ENCODE data around the gene ZFPM1. TPM values are rescaled to one million over a fixed set of nuclear protein-coding genes. Genes with fewer than 3 reads are reported as not detected.

ZFPM1 gene
- total RNA-seq, 1 experiment from 2014 or later: 14.6 TPM

- intact Hi-C loops (cut with micrococcal nuclease): no loop called here
Measured at GRCh38 chr16:88508376-88508867, 55.3 kb downstream of the ZFPM1 start.

More at GRCh38 chr16:88508376-88508867, 55.3 kb downstream of the ZFPM1 start:
- ChIA-PET CTCF (no interaction called here), RAD21 (ENCODE audit: low non-redundant PET in 1 of 2, low total read pairs in 2 of 2, uncharacterized antibody in 2 of 2, unreplicated experiment in 2 of 2) (no interaction called here), POLR2A (no interaction called here)
- H3K27me3 ChIP-seq (ENCODE audit: insufficient read depth, low read length): no peaks in the 10 kb centered on the region
- H3K9me2 ChIP-seq (ENCODE audit: insufficient read depth): no peaks in the 10 kb centered on the region
- no peak for ATAC-seq
- no peak overlapping the region for H3K4me2 ChIP-seq (ENCODE audit: low read length)
- H3K9ac ChIP-seq (ENCODE audit: low read length): no peak overlapping the region
- no peak for DNase-seq (ENCODE audit: low read depth, low spot score)
- BruUV-seq (replicated peaks): no TSS peak
- H4K20me1 ChIP-seq (ENCODE audit: insufficient read depth): no peaks in the 10 kb centered on the region
- H2AFZ ChIP-seq (ENCODE audit: low read depth, low read length, poor library complexity, severe bottlenecking): no peak overlapping the region
- peaks cover 6 to 17% of the 10 kb centered on the region in 2 experiments; a peak in 3 of 4 replicates for H3K4me1 ChIP-seq (ENCODE audit: control insufficient read depth in 1 of 2, insufficient read depth in 2 of 2, low read length in 2 of 2)
- TF ChIP-seq EZH2phosphoT487 (IDR thresholded peaks at IDR 0.05; ENCODE audit: borderline replicate concordance) (no peak), CTCF (IDR thresholded peaks at IDR 0.05 in 2 of 3, conservative IDR thresholded peaks at IDR 0.05 in 1 of 3; ENCODE audit: borderline replicate concordance in 1 of 3, insufficient read depth in 1 of 3, low read depth in 2 of 3, low read length in 2 of 3) (no peak), ZNF274 (IDR thresholded peaks at IDR 0.05; ENCODE audit: low read depth, low read length) (no peak), EGR1 (IDR thresholded peaks at IDR 0.05; ENCODE audit: low read depth) (no peak), ELF1 (IDR thresholded peaks at IDR 0.05; ENCODE audit: borderline replicate concordance, low read depth) (no peak), TCF7L2 (IDR thresholded peaks at IDR 0.05; ENCODE audit: borderline replicate concordance, extremely low read depth, insufficient read depth, insufficient read length) (no peak), SRF (IDR thresholded peaks at IDR 0.05; ENCODE audit: low read depth) (no peak), REST (IDR thresholded peaks at IDR 0.05; ENCODE audit: low read depth) (no peak), ATF3 (IDR thresholded peaks at IDR 0.05) (no peak)
- no peaks in the 10 kb centered on the region for H3K9me3 ChIP-seq (ENCODE audit: control insufficient read depth in 1 of 2, insufficient read depth in 1 of 2, low read depth in 1 of 2, low read length in 2 of 2)
- no peak overlapping the region for H3K27ac ChIP-seq (ENCODE audit: low read depth, low read length)
- H3K4me3 ChIP-seq (replicated peaks in 1 of 2; ENCODE audit: low read depth in 1 of 2, low read length in 2 of 2): no peak overlapping the region
- no peaks in the 10 kb centered on the region for H3K36me3 ChIP-seq (ENCODE audit: control insufficient read depth in 1 of 2, insufficient read depth in 2 of 2, low read length in 2 of 2)
- no peaks in the 10 kb centered on the region for H3K79me2 ChIP-seq (ENCODE audit: insufficient read depth, low read length)

Data from HCT116 (cell line).